HG02763 (cell line): ENCODE results near the gene VAV2.
"Not testable (repeated sequence)": the region's sequence is repeated elsewhere in the genome, so short reads cannot be mapped to it uniquely, and the experiment has no call there.

Source experiments
- ATAC-seq: cut with Tn5 transposase; IDR thresholded peaks from one replicate; pipeline ENCODE4 v1.9.1; 2021; ENCODE audit warnings: mild to moderate bottlenecking, moderate library complexity; ENCODE audit not compliant: unreplicated experiment

The VAV2 gene

GRCh38 chr9:133901184-133901835 is 90.8 kb downstream of the VAV2 start:
- ATAC-seq: no peak

DNA sequence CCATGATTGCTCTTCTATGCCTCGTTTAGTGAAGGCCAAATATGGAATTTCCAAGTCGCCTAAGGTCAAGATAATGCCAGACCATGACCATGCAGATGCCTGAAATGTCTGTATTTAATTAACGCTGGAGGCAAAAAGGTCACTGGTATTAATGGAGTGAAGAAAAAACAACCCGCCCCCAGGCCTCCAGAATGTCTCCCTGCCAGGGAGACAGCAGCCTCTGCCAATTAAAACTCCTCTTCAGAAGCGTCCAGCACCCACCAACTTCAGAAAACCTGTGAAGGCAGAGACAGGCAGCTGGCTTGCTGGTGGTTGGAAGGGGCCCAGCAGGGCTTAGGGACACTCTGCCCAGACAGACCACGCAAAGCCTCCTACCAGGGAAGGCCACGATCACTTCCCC is 94.4 kb downstream of the VAV2 start:
- no peak for ATAC-seq

- not testable (repeated sequence) for ATAC-seq
Measured at GRCh38 chr9:133896007-133896406, 96.1 kb downstream of the VAV2 start.

DNA sequence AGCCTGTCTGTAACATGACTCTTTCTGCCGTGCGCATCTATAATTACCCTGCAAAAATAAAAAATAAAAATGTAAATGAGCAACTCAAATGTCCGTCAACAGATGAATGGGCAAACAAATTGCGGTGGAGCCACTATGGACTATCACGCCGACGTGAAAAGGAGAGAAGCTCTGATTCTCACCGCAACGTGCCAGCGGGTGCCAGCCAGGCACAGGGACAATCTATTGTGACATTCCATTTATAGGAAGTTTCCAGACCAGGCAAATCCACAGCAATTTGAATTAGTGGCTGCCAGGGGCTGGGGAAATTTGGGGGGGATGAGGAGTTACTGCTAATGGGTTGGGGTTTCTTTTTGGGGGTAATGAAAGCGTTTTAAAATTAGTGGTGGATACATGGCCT is 96.8 kb downstream of the VAV2 start:
- ATAC-seq: no peak

GRCh38 chr9:133894377-133895321 is 97.5 kb downstream of the VAV2 start:
- ATAC-seq: no peak

DNA sequence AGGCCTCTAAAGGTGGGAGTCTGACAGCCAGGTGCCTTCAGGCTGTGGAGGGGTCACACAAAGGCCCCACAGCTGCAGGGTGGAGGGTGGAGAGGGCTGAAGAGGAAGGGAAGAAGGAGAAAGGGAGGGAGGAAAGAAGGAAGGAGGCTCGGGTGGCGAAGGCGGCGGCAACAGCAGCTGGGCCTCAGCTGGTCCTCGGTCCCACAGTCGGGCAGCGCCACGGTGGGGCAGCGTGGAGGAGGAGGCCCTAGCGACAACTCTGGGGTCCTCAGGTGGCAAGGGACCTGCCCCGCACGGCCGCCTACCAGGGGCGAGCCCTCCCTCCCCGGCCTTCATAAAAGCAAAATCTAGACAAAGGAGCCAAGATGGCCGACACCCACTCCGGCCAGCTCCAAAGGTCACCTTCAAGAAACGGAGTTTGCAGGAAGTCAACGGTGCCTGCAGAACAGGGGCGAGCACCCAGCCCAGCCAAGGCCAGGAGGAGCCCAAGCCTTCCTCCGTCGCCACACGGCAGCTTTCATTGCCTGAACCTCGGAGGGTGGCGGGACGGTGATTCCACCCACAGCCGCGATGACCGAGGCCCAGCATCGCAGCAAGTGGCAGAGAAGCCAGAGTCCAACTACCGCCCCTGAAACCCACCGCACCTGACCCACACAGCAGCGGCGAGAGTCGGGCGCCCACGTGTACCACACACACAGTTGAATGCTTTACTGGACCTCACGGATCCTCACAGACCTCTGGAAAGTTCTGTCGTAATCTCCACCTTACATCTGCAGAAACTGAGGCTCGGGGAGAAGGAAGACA is 98.7 kb downstream of the VAV2 start:
- ATAC-seq: no peak

DNA sequence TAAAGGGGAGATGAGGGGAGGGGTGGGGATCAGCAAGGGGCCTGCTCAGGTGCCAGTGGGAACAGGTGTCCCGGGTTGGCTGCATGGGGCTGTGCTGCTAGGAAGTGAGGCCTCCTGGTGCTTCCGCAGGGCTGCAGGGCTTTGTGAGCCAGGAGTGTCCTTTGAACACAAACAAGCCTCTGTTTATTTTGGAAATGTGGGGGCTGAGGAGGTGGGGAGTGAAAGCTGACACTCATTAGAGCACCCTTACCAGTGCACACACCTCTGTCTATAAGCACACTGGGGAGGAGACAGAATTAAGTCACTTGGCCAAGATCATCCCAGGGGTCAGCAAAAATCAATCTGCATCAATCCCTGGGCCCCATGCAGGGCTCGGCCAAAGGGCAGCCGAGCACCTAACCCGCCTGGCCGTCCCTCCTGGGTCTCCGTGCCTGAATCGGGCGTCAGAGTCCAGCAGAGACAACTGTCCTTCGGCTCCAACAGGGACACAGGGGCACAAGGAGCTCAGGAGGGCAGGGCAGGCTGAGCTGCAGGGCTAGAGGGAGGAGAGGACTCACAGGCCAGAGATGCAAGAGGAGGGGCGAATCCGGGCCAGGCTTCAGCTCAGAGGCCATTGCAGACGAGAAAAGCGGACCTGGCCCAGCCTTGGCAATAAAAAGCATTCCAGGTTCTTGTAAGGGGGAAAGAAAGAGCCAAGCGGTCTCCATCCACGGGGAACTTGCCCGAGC is 99.8 kb downstream of the VAV2 start:
- ATAC-seq: no peak

GRCh38 chr9:133891741-133892140 is 100.4 kb downstream of the VAV2 start:
- ATAC-seq: no peak

DNA sequence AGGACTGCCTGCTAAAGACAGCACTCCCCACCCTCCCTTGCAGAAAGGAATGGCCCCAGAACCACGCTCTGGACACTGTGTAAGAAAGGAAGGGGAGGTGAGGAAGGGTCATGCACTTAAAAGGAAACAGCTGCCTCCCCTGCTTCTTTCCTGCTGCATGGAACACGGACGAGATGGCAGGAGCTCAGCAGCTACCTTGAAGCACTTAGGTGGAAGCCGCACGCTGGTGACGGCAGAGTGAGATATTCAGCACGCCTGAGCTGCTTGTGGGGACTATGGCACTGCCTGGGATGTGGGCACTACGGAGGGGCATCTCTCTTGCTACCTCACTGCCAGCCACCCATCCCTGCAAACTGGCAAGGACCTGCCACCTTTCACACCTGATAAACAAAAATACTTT is 101.5 kb downstream of the VAV2 start:
- no peak for ATAC-seq

DNA sequence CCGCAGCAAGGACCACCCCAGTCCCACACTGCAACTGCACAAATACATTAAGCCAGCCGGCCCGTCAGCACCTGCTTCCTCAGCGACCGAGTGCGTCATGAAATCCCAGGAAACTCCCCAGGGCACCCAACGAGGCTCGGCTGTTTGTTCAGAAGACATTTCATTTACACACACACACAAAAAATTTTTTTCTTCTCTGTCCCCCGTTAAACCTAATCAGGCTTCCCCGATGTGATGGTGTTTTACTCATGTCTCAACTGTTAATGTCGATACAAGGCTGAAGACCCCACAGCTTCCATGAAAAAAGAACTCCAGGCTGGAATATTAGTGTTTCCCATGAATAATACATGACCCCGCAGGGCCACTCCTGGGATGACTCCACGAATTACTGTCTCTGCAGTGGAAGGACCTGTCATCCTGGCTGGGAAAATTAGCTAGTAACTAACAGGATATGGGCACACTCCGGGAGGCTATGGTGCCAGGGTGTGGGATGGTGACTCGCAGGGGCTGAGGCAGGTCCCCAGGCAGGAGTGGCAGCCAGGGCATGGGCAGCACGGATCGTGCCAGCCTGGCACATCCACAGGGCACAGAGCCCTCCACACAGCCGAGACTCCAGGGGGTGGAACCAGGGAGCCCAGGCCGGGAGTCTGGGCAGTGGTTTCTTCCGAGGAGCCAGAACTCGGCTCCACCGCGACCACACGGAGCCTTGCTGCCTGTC is 102.4 kb downstream of the VAV2 start:
- no peak for ATAC-seq

DNA sequence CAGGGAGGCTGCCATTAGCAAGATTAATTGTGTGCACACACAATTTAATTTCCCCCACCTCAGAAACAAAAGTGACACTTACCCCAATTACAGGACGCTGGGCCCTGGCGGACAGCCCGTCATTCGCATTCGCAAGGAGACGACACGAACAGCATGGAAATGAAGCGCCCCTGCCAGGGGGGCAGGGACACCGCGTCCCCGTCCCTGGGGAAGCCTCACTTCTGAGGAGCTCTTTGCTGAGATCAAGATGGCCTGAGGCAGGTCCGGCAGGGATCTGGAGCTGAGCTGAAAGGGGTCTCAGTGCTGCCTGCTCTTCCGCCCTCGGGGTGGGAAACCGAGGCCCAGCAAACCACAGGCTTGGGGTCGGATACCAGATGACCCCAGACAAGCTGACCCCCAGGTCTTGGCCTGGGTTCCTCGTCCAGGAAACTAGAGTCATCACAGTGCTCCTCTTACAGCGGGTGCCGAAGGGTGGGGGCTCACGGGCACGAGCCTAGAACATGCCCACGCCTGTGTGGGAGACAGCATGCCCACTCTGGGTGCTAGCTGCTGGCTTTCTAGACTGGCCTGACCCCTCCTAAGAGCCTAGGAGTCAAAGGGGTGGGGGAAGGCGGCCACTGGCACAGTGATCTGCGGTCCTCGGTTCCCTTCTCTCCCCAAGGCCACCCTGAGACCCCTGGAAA is 103.2 kb downstream of the VAV2 start:
- ATAC-seq: no peak

- ATAC-seq: no peak
Measured at GRCh38 chr9:133888048-133888808, 103.9 kb downstream of the VAV2 start.

- no peak for ATAC-seq
Measured at GRCh38 chr9:133887540-133888047, 104.5 kb downstream of the VAV2 start.

GRCh38 chr9:133886563-133887501 is 105.3 kb downstream of the VAV2 start:
- ATAC-seq: no peak

- ATAC-seq: no peak
Measured at GRCh38 chr9:133884907-133885744, 107.0 kb downstream of the VAV2 start.
